Mammary epithelial cell (primary cell): ENCODE data around the gene RPEL1.

Experiments
- CTCF ChIP-seq, 2 donors: IDR thresholded peaks in 1 of 2; conservative IDR thresholded peaks in 1 of 2; 2 replicates each; pipeline ENCODE4 v1.5.1; 2011 to 2012; ENCODE audit warnings: inconsistent platforms in 2 of 2, low read length in 2 of 2, mild to moderate bottlenecking in 2 of 2, control low read depth in 1 of 2, low read depth in 1 of 2; ENCODE audit not compliant: insufficient read depth in 1 of 2; ENCODE audit errors: extremely low read depth in 1 of 2
- EZH2 ChIP-seq: IDR thresholded peaks from 2 replicates; pipeline ENCODE4 v1.6.1; 2012; ENCODE audit warnings: low read length, inconsistent platforms, borderline replicate concordance

GRCh38 chr10:103256613-103257012 is 10.9 kb downstream of the RPEL1 start:
- TF ChIP-seq CTCF (conservative IDR thresholded peaks at IDR 0.05 in 1 of 2, IDR thresholded peaks at IDR 0.05 in 1 of 2; ENCODE audit: extremely low read depth in 1 of 2, insufficient read depth in 1 of 2, low read depth in 1 of 2, low read length in 2 of 2) (no peak), EZH2 (no peak)
